PC-9 (cell line): ENCODE measurements around the gene NOXA1.

Experiments used
- CTCF ChIP-seq: fragments of 200-600 bp; sonication (generic); conservative IDR thresholded peaks from 2 replicates; pipeline ENCODE4 v1.6.1; 2017; ENCODE audit warnings: mixed run types, antibody characterized with exemption, mild to moderate bottlenecking, moderate library complexity
- EZH2 ChIP-seq: fragments of 200-600 bp; sonication (generic); IDR thresholded peaks from 2 replicates; pipeline ENCODE4 v1.8.0; 2017; ENCODE audit warnings: antibody characterized with exemption, low read depth

- TF ChIP-seq CTCF (no peak), EZH2 (no peak)
These were observed 26.4 kb upstream of the NOXA1 start for GRCh38 chr9:137396634-137397367.
